Transverse colon (tissue), 4 donors: ENCODE results near the gene HDAC4. TPM values are rescaled to one million over a fixed set of nuclear protein-coding genes. Genes with fewer than 3 reads are reported as not detected.

ENCODE experiments used
- DNase-seq: peaks from one replicate; pipeline ENCODE4 v3.0.0-alpha.2; 2019
- H3K27ac ChIP-seq, 4 donors: fragments of 200-600 bp; sonication (generic); 2 replicates each; pipeline ENCODE4 v1.5.1; 2016 to 2018; ENCODE audit warnings: inconsistent platforms in 4 of 4
- H3K27me3 ChIP-seq: fragments of 200-600 bp; sonication (generic); 2 replicates; pipeline ENCODE4 v1.5.1; 2017; ENCODE audit warnings: inconsistent platforms
- H3K36me3 ChIP-seq, 4 donors: fragments of 200-600 bp; sonication (generic); 2 replicates each; pipeline ENCODE4 v1.5.1; 2017 to 2019; ENCODE audit warnings: inconsistent platforms in 4 of 4
- H3K4me1 ChIP-seq, 4 donors: fragments of 200-600 bp; sonication (generic); 2 replicates each; pipeline ENCODE4 v1.5.1; 2017 to 2020; ENCODE audit warnings: inconsistent platforms in 4 of 4
- H3K4me3 ChIP-seq, 4 donors: fragments of 200-600 bp; sonication (generic); 1 replicate in 1 of 4; 2 replicates in 3 of 4; pipeline versions ENCODE4 v1.5.1 to v1.6.1; 2017 to 2019; ENCODE audit warnings: inconsistent platforms in 4 of 4
- H3K9me3 ChIP-seq, 2 donors: fragments of 200-600 bp; sonication (generic); 2 replicates each; pipeline ENCODE4 v1.5.1; 2017 to 2019; ENCODE audit warnings: inconsistent platforms in 2 of 2
- EP300 ChIP-seq: sonication (generic); formaldehyde crosslinking; IDR thresholded peaks from one replicate; pipeline ENCODE4 v1.6.1; 2017; ENCODE audit warnings: antibody characterized with exemption, low read depth
- POLR2A ChIP-seq: fragments of 450-650 bp; IDR thresholded peaks from one replicate; pipeline ENCODE4 v1.6.1; 2016; ENCODE audit warnings: antibody characterized with exemption, mild to moderate bottlenecking, moderate library complexity
- POLR2AphosphoS5 ChIP-seq, 3 donors: sonication (generic); formaldehyde crosslinking; IDR thresholded peaks; one replicate each; pipeline ENCODE4 v1.6.1; 2016; ENCODE audit warnings: antibody characterized with exemption in 3 of 3
- WGBS, 2 donors: methylation state at CpG; one replicate each; pipeline ENCODE4 v1.1.5; 2018; ENCODE audit warnings: low coverage in 1 of 2; 5-methylcytosine and 5-hydroxymethylcytosine counted together
- in situ Hi-C, 4 donors: fragments of 200-750 bp; cut with MboI; loops; one replicate each; pipeline versions ENCODE4 v1.15.0 to v1.15.1; 2017; ENCODE audit warnings: low sequenced_read_pairs in 3 of 4, low pct_ligation_motif_present in 1 of 4, low pct_unique_long_range_greater_than_20kb in 1 of 4
- intact Hi-C: fragments of 100-400 bp; cut with DNase I; formaldehyde crosslinking; loops from one replicate; pipeline ENCODE4 v1.15.1; 2023; ENCODE audit warnings: low total_unique reads
- total RNA-seq, 4 donors: library from RNA; depleted of rRNA; stranded (reverse); fragments of >200 nt; gene quantifications; one replicate each; pipeline ENCODE4 v1.1.0, GENCODE V29; 2016
- TF ChIP-seq, protein P1 (sequence below), 5 experiments: fragments of 200-600 bp in 3 of 5; fragments of 450-650 bp in 2 of 5; sonication (generic) in 3 of 5; IDR thresholded peaks; 1 replicate in 2 of 5; 2 replicates in 3 of 5; pipeline ENCODE4 v1.5.1; 2016 to 2017; ENCODE audit warnings: antibody characterized with exemption in 5 of 5, inconsistent platforms in 3 of 5, mild to moderate bottlenecking in 2 of 5, moderate library complexity in 1 of 5

HDAC4 gene
- total RNA-seq, 4 donors from 2014 or later: 33.9 to 192 (median 112) TPM

GRCh38 chr2:239234191-239235175, 166.3 kb downstream of the HDAC4 start:
- Histone ChIP-seq H3K4me3 (no peak overlapping the region), H3K36me3 (no peaks in the 10 kb centered on the region), H3K4me1 (peaks cover 0 to 23% (median 9%) of the 10 kb centered on the region in 4 donors), H3K27ac (peak overlapping the region in 1 of 4 donors; percentile 26), H3K27me3 (no peaks in the 10 kb centered on the region), H3K9me3 (no peaks in the 10 kb centered on the region)
- intact Hi-C loops: no loop called here
- DNase-seq: no peak
- no peak for TF ChIP-seq EP300
- TF ChIP-seq, protein P1, sequence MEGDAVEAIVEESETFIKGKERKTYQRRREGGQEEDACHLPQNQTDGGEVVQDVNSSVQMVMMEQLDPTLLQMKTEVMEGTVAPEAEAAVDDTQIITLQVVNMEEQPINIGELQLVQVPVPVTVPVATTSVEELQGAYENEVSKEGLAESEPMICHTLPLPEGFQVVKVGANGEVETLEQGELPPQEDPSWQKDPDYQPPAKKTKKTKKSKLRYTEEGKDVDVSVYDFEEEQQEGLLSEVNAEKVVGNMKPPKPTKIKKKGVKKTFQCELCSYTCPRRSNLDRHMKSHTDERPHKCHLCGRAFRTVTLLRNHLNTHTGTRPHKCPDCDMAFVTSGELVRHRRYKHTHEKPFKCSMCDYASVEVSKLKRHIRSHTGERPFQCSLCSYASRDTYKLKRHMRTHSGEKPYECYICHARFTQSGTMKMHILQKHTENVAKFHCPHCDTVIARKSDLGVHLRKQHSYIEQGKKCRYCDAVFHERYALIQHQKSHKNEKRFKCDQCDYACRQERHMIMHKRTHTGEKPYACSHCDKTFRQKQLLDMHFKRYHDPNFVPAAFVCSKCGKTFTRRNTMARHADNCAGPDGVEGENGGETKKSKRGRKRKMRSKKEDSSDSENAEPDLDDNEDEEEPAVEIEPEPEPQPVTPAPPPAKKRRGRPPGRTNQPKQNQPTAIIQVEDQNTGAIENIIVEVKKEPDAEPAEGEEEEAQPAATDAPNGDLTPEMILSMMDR (IDR thresholded peaks at IDR 0.05): no peak
- no peak for TF ChIP-seq POLR2A
- TF ChIP-seq POLR2AphosphoS5 (IDR thresholded peaks at IDR 0.05): no peak
- 67 to 75% methylated on average over 8 to 22 of the region's 22 CpGs for WGBS, 2 donors
- in situ Hi-C loops: no loop called here

DNA sequence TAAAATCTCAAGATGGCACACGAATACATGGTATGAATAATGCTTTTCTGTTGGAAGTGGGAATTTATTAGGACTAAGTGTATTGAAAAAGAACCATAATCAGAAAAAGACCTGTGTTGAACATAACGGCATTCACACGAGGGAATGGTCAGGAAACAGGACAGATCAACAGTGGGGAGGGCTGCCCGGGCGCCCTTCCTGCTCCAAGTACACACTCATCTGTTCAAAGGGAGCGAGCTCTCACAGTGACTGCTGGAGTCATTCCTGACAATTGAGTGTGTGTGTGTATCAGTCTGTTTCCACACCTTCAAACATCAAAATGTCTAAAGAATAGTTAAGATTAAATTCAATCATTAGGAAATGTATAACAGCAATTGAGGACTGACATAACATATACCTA, 167.2 kb downstream of the HDAC4 start:
- 89 to 90% methylated on average over 6 of the region's 6 CpGs for WGBS, 2 donors
- TF ChIP-seq POLR2AphosphoS5 (IDR thresholded peaks at IDR 0.05) (no peak), POLR2A (no peak), EP300 (no peak)
- TF ChIP-seq, protein P1 (IDR thresholded peaks at IDR 0.05): no peak
- Histone ChIP-seq H3K27me3 (no peaks in the 10 kb centered on the region), H3K9me3 (no peaks in the 10 kb centered on the region), H3K4me1 (peaks cover 0 to 17% (median 4%) of the 10 kb centered on the region in 4 donors), H3K27ac (no peak overlapping the region), H3K36me3 (no peaks in the 10 kb centered on the region), H3K4me3 (no peak overlapping the region)
- in situ Hi-C loops (no loop called here), intact Hi-C loops (no loop called here)
- DNase-seq: no peak

- Histone ChIP-seq H3K9me3 (no peaks in the 10 kb centered on the region), H3K27ac (no peak overlapping the region), H3K36me3 (no peaks in the 10 kb centered on the region), H3K27me3 (no peaks in the 10 kb centered on the region), H3K4me1 (peaks cover 7 to 27% (median 15%) of the 10 kb centered on the region in 4 donors), H3K4me3 (no peak overlapping the region)
- TF ChIP-seq POLR2A (no peak), POLR2AphosphoS5 (IDR thresholded peaks at IDR 0.05) (no peak), EP300 (no peak)
- TF ChIP-seq, protein P1 (IDR thresholded peaks at IDR 0.05): no peak
- DNase-seq: no peak
- in situ Hi-C loops: no loop called here
- 63 to 95% methylated on average over 1 to 6 of the region's 6 CpGs for WGBS, 2 donors
- intact Hi-C loops: no loop called here
These were observed 168.6 kb downstream of the HDAC4 start for GRCh38 chr2:239232195-239232578.

GRCh38 chr2:239231231-239232194, 169.3 kb downstream of the HDAC4 start:
- Histone ChIP-seq H3K36me3 (no peaks in the 10 kb centered on the region), H3K9me3 (no peaks in the 10 kb centered on the region), H3K27me3 (no peaks in the 10 kb centered on the region), H3K4me3 (no peak overlapping the region), H3K27ac (peak overlapping the region in 2 of 4 donors; percentile 16 to 24), H3K4me1 (peaks cover 11 to 33% (median 21%) of the 10 kb centered on the region in 4 donors)
- in situ Hi-C loops (no loop called here), intact Hi-C loops (no loop called here)
- DNase-seq: no peak
- TF ChIP-seq EP300: no peak
- WGBS, 2 donors: 80 to 82% methylated on average over 5 to 40 of the region's 46 CpGs
